ENCODE results near the gene TMEM254.
"Not testable (repeated sequence)": the region's sequence is repeated elsewhere in the genome, so short reads cannot be mapped to it uniquely, and the experiment has no call there.

Gene TMEM254

GRCh38 chr10:80132299-80133139, 54.1 kb downstream of the TMEM254 start, which contains the start of gene PLAC9:
TSS of gene PLAC9 (plus strand) at chr10:80132730. CDS start at chr10:80132763, 33 bp downstream.
- no peak within 1 kb of the TSS for H3K4me2 ChIP-seq (ENCODE audit: low read depth, low read length, poor library complexity, severe bottlenecking)

GRCh38 chr10:80133206-80133605, 54.7 kb downstream of the TMEM254 start:
- no peaks in the 10 kb centered on the region for H3F3A ChIP-seq (ENCODE audit: insufficient read depth)
- H3K4me2 ChIP-seq (ENCODE audit: low read depth, low read length, poor library complexity, severe bottlenecking): no peak overlapping the region
- no peak overlapping the region for H3K4me3 ChIP-seq (ENCODE audit: insufficient read depth, low read length, poor library complexity, severe bottlenecking)
- H2AFZ ChIP-seq (ENCODE audit: low read depth, low read length, severe bottlenecking): no peak overlapping the region
- no peaks in the 10 kb centered on the region for H3K36me3 ChIP-seq (ENCODE audit: low read length)
- H3K9me3 ChIP-seq (ENCODE audit: insufficient read depth, low read length): no peaks in the 10 kb centered on the region
- no peaks in the 10 kb centered on the region for H3K27me3 ChIP-seq (ENCODE audit: low read length)
- no peak overlapping the region for H3K9ac ChIP-seq (ENCODE audit: low read length)
- no peaks in the 10 kb centered on the region for H3K9me2 ChIP-seq (replicated peaks; ENCODE audit: insufficient read depth, low read length)
- H3K79me2 ChIP-seq (ENCODE audit: insufficient read depth, low read length): no peaks in the 10 kb centered on the region
- H4K20me1 ChIP-seq (ENCODE audit: low read depth, low read length): no peaks in the 10 kb centered on the region
- no peak overlapping the region for H3K27ac ChIP-seq (ENCODE audit: low read depth, low read length)
- TF ChIP-seq, protein P1, sequence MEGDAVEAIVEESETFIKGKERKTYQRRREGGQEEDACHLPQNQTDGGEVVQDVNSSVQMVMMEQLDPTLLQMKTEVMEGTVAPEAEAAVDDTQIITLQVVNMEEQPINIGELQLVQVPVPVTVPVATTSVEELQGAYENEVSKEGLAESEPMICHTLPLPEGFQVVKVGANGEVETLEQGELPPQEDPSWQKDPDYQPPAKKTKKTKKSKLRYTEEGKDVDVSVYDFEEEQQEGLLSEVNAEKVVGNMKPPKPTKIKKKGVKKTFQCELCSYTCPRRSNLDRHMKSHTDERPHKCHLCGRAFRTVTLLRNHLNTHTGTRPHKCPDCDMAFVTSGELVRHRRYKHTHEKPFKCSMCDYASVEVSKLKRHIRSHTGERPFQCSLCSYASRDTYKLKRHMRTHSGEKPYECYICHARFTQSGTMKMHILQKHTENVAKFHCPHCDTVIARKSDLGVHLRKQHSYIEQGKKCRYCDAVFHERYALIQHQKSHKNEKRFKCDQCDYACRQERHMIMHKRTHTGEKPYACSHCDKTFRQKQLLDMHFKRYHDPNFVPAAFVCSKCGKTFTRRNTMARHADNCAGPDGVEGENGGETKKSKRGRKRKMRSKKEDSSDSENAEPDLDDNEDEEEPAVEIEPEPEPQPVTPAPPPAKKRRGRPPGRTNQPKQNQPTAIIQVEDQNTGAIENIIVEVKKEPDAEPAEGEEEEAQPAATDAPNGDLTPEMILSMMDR (IDR thresholded peaks at IDR 0.05; ENCODE audit: insufficient read depth, low read length, poor library complexity, severe bottlenecking): no peak
- TF ChIP-seq EZH2phosphoT487 (conservative IDR thresholded peaks at IDR 0.05; ENCODE audit: low read length): no peak

More at GRCh38 chr10:80132299-80133139, 54.1 kb downstream of the TMEM254 start, which contains the start of gene PLAC9:
- Histone ChIP-seq H3K27me3 (ENCODE audit: low read length) (no peaks in the 10 kb centered on the region), H3K79me2 (ENCODE audit: insufficient read depth, low read length) (no peaks in the 10 kb centered on the region), H3K36me3 (ENCODE audit: low read length) (no peaks in the 10 kb centered on the region), H3K4me3 (ENCODE audit: insufficient read depth, low read length, poor library complexity, severe bottlenecking) (no peak within 1 kb of the TSS), H2AFZ (ENCODE audit: low read depth, low read length, severe bottlenecking) (no peak within 1 kb of the TSS), H3K9me2 (replicated peaks; ENCODE audit: insufficient read depth, low read length) (no peaks in the 10 kb centered on the region), H3K9ac (ENCODE audit: low read length) (no peak within 1 kb of the TSS), H3K9me3 (ENCODE audit: insufficient read depth, low read length) (no peaks in the 10 kb centered on the region), H3K27ac (ENCODE audit: low read depth, low read length) (no peak within 1 kb of the TSS), H4K20me1 (ENCODE audit: low read depth, low read length) (no peaks in the 10 kb centered on the region), H3F3A (ENCODE audit: insufficient read depth) (no peaks in the 10 kb centered on the region)
- no peak for TF ChIP-seq EZH2phosphoT487 (conservative IDR thresholded peaks at IDR 0.05; ENCODE audit: low read length)
- TF ChIP-seq, protein P1 (IDR thresholded peaks at IDR 0.05; ENCODE audit: insufficient read depth, low read length, poor library complexity, severe bottlenecking): no peak

- not testable (repeated sequence) for H3K36me3 ChIP-seq (ENCODE audit: low read length); H3K9me3 ChIP-seq (ENCODE audit: insufficient read depth, low read length); H3K4me2 ChIP-seq (ENCODE audit: low read depth, low read length, poor library complexity, severe bottlenecking); H3K9me2 ChIP-seq (replicated peaks; ENCODE audit: insufficient read depth, low read length); H4K20me1 ChIP-seq (ENCODE audit: low read depth, low read length); H3K9ac ChIP-seq (ENCODE audit: low read length); H3K27me3 ChIP-seq (ENCODE audit: low read length); H3K27ac ChIP-seq (ENCODE audit: low read depth, low read length); H2AFZ ChIP-seq (ENCODE audit: low read depth, low read length, severe bottlenecking); H3K4me3 ChIP-seq (ENCODE audit: insufficient read depth, low read length, poor library complexity, severe bottlenecking); H3F3A ChIP-seq (ENCODE audit: insufficient read depth); H3K79me2 ChIP-seq (ENCODE audit: insufficient read depth, low read length)
Observed at GRCh38 chr10:80133687-80134086, 55.2 kb downstream of the TMEM254 start.

DNA sequence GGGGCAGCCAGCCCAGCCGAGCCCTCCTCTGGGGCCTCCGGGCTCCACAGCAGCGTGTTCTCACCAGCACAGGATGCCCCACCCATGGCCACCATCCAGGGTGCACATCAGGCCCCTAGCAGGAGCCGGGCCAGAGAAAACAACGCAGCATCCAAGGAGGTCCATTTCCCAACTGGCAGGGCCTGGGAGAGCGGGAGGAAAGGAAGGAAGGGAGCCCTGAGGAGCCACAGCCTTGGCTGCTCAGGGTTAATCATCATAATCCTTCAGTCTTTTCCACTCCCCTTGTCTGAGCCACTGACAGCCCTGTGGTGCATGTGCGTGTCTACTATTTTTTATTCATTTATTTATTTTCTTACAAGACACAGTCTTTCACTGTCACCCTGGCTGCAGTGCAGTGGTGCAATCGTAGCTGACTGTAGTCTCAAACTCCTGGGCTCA, 57.7 kb downstream of the TMEM254 start:
- no peak overlapping the region for H3K27ac ChIP-seq (ENCODE audit: low read depth, low read length)

More for the DNA sequence above, 57.7 kb downstream of the TMEM254 start:
- Histone ChIP-seq H3K9ac (ENCODE audit: low read length) (no peak overlapping the region), H2AFZ (ENCODE audit: low read depth, low read length, severe bottlenecking) (no peak overlapping the region), H3K4me2 (ENCODE audit: low read depth, low read length, poor library complexity, severe bottlenecking) (no peak overlapping the region), H3K9me3 (ENCODE audit: insufficient read depth, low read length) (no peaks in the 10 kb centered on the region), H3K36me3 (ENCODE audit: low read length) (no peaks in the 10 kb centered on the region), H4K20me1 (ENCODE audit: low read depth, low read length) (no peaks in the 10 kb centered on the region), H3K4me3 (ENCODE audit: insufficient read depth, low read length, poor library complexity, severe bottlenecking) (no peak overlapping the region), H3F3A (ENCODE audit: insufficient read depth) (no peaks in the 10 kb centered on the region), H3K9me2 (replicated peaks; ENCODE audit: insufficient read depth, low read length) (no peaks in the 10 kb centered on the region), H3K79me2 (ENCODE audit: insufficient read depth, low read length) (no peaks in the 10 kb centered on the region), H3K27me3 (ENCODE audit: low read length) (no peaks in the 10 kb centered on the region)
- TF ChIP-seq EZH2phosphoT487 (conservative IDR thresholded peaks at IDR 0.05; ENCODE audit: low read length): no peak
- TF ChIP-seq, protein P1 (IDR thresholded peaks at IDR 0.05; ENCODE audit: insufficient read depth, low read length, poor library complexity, severe bottlenecking): no peak
